CD4-positive, alpha-beta T cell treated with Interferon alpha-2 for 1 hour (primary cell): Measurements from ENCODE around the gene SLC9B2.

Experiments
- DNase-seq, 2 donors: peaks; one replicate each; pipeline ENCODE4 v3.0.0-alpha.2; 2020 to 2022

SLC9B2 gene

GRCh38 chr4:103075894-103076746, 441 bp downstream of the SLC9B2 start:
- DNase-seq: peak; percentile 59 to 77

DNA sequence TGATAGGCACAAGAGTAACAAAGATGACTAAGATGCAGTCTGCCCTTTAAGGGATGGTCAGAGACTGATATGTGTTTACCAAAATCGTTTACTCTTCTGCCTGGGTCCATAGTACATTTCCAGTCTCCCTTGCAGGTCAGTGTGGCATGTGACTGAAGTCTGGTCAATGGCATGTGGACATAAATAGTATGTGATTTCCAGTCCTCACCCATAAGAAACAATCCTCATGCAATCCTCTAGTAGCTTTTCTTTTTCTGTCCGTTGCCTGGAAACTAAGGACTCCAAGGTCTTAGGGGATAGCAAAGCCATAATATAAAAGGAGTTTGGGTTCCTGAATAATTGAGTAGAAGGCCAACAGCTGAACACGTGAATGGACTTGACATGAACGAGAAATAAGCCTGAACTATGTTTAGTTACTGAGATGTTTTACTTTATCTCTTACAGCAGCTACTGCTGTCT, 1.1 kb downstream of the SLC9B2 start:
- DNase-seq: no peak

DNA sequence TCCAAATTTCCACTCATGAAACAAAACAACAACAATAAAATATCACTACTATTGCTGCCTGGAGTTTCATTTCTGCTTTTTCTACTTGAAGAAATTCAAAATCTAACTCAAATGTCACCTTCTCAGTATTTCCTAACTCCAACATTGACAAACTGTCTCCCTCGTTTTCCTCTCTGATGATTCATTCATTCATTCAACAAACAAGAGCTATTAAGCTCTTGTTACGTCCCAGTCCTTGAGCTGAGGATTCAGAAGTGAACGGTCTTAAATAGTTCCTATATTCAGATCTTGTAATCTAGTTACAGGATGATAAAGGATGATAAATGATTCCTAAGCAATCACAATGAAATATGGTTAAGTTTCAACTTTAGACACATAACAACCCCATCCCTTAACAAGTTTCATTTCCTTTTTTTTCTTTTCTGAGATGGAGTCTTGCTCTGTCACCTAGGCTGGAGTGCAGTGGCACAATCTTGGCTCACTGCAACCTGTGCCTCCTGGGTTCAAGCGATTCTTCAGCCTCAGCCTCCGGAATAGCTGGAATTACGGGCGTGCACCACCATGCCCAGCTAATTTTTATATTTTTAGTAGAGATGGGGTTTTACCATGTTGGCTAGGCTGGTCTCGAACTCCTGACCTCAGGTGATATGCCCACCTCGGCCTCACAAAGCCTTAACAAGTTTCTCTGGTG, 1.7 kb downstream of the SLC9B2 start:
- no peak for DNase-seq

- no peak for DNase-seq
Measured at GRCh38 chr4:103073792-103074438, 2.6 kb downstream of the SLC9B2 start.

- no peak for DNase-seq
Measured at GRCh38 chr4:103067841-103068547, 8.6 kb downstream of the SLC9B2 start.

- DNase-seq: no peak
Measured at GRCh38 chr4:103060453-103061148, 16.0 kb downstream of the SLC9B2 start.

- DNase-seq: no peak
Measured at GRCh38 chr4:103054030-103054429, 22.5 kb downstream of the SLC9B2 start.

GRCh38 chr4:103052779-103053178, 23.8 kb downstream of the SLC9B2 start:
- no peak for DNase-seq

DNA sequence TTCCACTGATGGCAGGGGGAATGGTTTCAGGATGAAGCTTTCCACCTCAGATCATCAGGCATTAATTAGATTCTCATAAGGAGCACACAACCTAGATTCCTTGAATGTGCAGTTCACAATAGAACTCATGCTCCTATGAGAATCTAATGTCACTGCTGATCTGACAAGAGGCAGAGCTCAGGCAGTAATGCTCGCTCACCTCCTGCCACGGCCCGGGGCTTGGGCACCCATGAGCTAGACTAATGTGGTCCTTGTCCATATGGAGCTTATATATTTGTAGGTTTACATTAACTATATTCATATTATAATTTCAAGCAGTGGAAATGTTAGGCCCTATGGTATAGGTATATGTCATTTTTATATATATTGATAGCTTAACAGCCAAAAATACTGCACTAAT, 24.4 kb downstream of the SLC9B2 start:
- DNase-seq: no peak

DNA sequence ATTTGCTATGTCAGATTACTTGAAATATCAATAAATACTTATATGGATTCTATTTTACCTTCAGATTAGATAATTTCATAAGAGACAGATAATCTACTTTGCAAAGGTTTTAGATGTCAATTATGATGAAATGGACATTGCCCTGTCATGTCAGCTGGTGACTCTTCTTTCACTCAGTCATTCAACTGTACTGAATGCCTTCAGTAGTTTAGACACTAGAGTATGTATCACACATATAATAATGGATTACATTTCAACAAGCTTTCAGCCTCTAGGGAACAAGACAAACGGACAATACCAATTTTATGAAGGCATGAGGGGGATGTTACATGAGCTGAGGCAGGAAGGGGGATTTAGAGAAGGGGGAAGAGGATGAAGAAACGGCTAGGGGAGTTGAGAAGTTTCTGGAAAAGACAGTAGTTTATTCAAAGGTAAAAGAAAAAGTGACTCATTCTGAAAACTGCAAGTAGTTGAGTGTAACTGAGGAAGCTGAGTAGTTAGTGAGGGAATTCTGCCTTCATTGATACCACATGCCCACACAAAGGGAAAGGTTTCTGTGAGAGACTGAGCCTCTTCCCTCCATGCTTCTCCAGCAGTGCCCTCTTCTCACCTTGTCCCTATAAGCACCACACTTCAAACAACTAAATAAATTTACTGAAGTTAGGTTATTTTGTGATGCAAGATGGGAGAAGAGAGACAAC, 25.7 kb downstream of the SLC9B2 start:
- DNase-seq: no peak

DNA sequence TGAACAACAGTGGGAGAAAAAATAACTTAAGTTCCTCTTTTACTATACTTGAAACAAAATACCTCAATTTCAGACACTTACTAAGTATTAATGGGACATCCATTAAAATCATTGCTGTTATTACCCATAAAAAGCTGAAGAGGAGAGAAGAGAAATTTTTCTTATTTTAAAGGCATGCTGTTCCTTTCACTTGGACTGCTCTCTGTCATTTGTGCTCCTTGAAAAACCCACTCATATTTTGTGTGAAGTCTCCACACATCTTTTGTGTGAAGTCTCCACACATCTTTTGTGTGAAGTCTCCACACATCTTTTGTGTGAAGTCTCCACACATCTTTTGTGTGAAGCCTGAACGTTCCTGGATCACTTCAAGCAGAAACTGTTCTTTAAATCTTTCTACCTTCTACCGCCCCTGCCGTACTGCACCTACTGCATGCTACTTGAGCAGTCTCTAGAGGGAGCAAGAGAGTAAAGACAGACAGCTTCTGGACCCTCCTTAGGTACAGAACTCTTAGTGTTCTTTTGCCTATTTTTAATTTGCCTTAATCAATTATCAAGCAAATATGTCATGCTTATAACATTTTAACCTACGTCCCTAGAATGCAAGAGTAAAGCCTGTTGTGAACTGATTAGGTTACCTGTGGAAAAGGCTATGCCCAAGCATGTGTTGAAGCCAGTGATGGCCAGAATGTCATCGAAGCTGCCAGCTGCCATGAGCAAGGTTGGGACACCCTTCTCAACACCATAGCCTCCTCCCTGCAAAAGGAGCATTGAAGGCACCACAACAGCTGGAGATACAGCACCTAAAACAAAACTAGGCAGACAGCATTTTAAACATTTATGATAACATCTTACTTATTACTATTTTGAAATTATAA, 29.9 kb downstream of the SLC9B2 start:
- DNase-seq: peak; percentile 23 to 66

- DNase-seq: no peak
Measured at GRCh38 chr4:103044183-103044582, 32.4 kb downstream of the SLC9B2 start.

- no peak for DNase-seq
Measured at GRCh38 chr4:103036169-103036568, 40.4 kb downstream of the SLC9B2 start.

- peak in 1 of 2 donors; percentile 8 for DNase-seq
Measured at GRCh38 chr4:103032574-103032973, 44.0 kb downstream of the SLC9B2 start.

GRCh38 chr4:103030791-103031190, 45.8 kb downstream of the SLC9B2 start:
- no peak for DNase-seq

DNA sequence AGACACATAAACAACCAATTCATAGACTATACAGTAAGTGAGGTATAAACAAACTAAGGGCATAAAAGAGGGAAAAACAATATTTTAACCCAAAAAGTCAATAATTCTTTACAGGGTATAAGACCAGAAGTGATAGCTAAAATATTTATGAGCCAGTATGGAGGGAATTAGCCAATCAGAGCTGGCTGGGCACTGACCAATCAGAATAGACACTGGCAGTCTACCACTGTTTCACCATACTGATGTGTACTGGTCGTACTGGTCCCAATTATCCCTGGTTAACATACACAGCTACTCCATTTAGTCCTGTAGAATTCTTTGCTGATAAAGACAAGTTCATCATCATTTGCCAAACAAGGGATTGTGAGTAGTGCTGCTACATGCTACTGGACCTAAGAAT, 47.3 kb downstream of the SLC9B2 start:
- DNase-seq: no peak

DNA sequence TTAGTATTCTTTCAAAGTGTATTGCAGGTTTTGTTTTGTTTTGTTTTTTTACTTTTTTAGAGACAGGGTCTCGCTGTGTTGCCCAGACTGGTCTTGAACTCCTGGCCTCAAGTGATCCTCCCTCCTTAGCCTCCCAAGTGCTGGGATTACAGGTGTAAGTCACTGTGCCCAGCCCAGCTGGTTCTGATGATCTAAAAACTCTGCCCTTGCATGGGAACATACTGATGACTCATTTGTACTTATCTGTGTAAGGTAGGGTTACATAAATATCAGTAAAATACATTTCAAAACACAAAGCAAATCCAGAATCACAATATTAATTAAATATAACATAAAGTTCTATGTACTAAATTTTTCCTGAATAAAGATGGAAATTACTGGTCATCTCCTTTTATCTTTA, 49.7 kb downstream of the SLC9B2 start:
- no peak for DNase-seq

GRCh38 chr4:103024996-103025395, 51.6 kb downstream of the SLC9B2 start:
- no peak for DNase-seq

DNA sequence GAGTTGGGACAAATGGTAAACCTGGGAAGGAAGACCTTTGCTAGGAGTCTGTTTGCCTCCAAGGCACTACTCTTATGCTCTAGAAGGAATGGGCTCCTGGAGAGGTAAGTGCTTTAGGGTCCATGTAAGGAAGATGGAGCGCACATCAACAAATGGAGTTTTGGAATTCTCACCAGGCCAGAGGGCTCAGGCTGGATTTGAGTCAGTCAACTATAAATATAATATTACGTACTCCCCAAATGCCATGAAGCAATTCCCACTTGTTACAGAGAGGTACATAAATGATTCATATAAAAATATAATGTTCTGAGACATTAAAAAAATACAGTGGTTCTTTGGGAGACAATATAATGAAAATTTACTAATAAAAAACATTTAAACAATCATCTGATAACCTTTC, 55.4 kb downstream of the SLC9B2 start:
- DNase-seq: no peak

GRCh38 chr4:103019308-103020124, 57.0 kb downstream of the SLC9B2 start, which contains the start of gene SLC9B1:
Gene SLC9B1 (minus strand): TSS chr4:103019705. CDS start chr4:102991711, 27,994 bp downstream.
- peak; percentile 94 to 95 for DNase-seq
